OCI-LY7 (cell line): ENCODE measurements around the gene PNCK. TPM values are rescaled to one million over a fixed set of nuclear protein-coding genes. Genes with fewer than 3 reads are reported as not detected.

ENCODE experiments used
- BruUV-seq: library from RNA; stranded (reverse); fragments of 400-500 nt; replicated peaks from 2 replicates; lab custom pipeline; 2021; lab: Mats Ljungman, UMichigan
- CTCF ChIA-PET: fragments of 300-600 bp; sonication (Branson Sonifier 250); formaldehyde crosslinking; loops from one replicate; lab custom pipeline; 2022; ENCODE audit warnings: antibody characterized with exemption; ENCODE audit not compliant: unreplicated experiment; lab: Charles Lee
- POLR2A ChIA-PET: fragments of 300-600 bp; sonication (Branson Sonifier 250); formaldehyde crosslinking; loops from one replicate; lab custom pipeline; 2022; ENCODE audit warnings: antibody characterized with exemption; lab: Charles Lee
- DNase-seq: peaks from one replicate; pipeline ENCODE4 v3.0.0-alpha.2; 2015; ENCODE audit warnings: low spot score
- H2AFZ ChIP-seq: fragments of 200-600 bp; sonication (generic), shearing (Covaris generic); 2 replicates; pipeline ENCODE4 v1.6.1; 2014; ENCODE audit warnings: mild to moderate bottlenecking, antibody characterized with exemption, low read length, moderate library complexity
- H3K27ac ChIP-seq: fragments of 200-600 bp; sonication (generic); 2 replicates; pipeline ENCODE4 v1.5.1; 2014; ENCODE audit warnings: mixed run types, low read depth, mild to moderate bottlenecking, moderate library complexity, low read length, inconsistent platforms; ENCODE audit not compliant: poor library complexity, severe bottlenecking
- H3K36me3 ChIP-seq: fragments of 200-600 bp; sonication (generic); 2 replicates; pipeline ENCODE4 v1.6.1; 2014; ENCODE audit warnings: mild to moderate bottlenecking, antibody characterized with exemption, low read length, moderate library complexity, mixed read lengths; ENCODE audit not compliant: insufficient read depth
- H3K4me1 ChIP-seq: fragments of 200-600 bp; sonication (generic); 2 replicates; pipeline ENCODE4 v1.5.1; 2014; ENCODE audit warnings: mild to moderate bottlenecking, low read length; ENCODE audit not compliant: insufficient read depth, poor library complexity, severe bottlenecking
- H3K4me2 ChIP-seq: fragments of 200-600 bp; sonication (generic); 2 replicates; pipeline ENCODE4 v1.6.1; 2014; ENCODE audit warnings: mild to moderate bottlenecking, low read length
- H3K4me3 ChIP-seq: fragments of 200-600 bp; sonication (generic); 2 replicates; pipeline ENCODE4 v1.5.1; 2014; ENCODE audit warnings: mild to moderate bottlenecking, low read depth, low read length; ENCODE audit not compliant: poor library complexity, severe bottlenecking
- H3K79me2 ChIP-seq: fragments of 200-600 bp; sonication (generic); 2 replicates; pipeline ENCODE4 v1.6.1; 2016; ENCODE audit warnings: low read depth, mild to moderate bottlenecking, low read length, moderate library complexity, mixed read lengths; ENCODE audit not compliant: insufficient read depth
- H3K9me2 ChIP-seq: fragments of 200-600 bp; sonication (generic); 2 replicates; pipeline ENCODE4 v1.6.1; 2016; ENCODE audit warnings: mild to moderate bottlenecking, low read length, mixed read lengths; ENCODE audit not compliant: insufficient read depth
- H3K9me3 ChIP-seq: fragments of 200-600 bp; sonication (generic); 2 replicates; pipeline ENCODE4 v1.6.1; 2014; ENCODE audit warnings: mild to moderate bottlenecking, mixed run types, low read length, mixed read lengths
- H4K20me1 ChIP-seq: fragments of 200-600 bp; sonication (generic); 2 replicates; pipeline ENCODE4 v1.6.1; 2014; ENCODE audit warnings: mild to moderate bottlenecking, antibody characterized with exemption, low read length, moderate library complexity, mixed read lengths; ENCODE audit not compliant: insufficient read depth
- EZH2phosphoT487 ChIP-seq: fragments of 200-600 bp; sonication (generic); IDR thresholded peaks from 2 replicates; pipeline ENCODE4 v1.6.1; 2018; ENCODE audit warnings: low read depth, borderline replicate concordance, mild to moderate bottlenecking, mixed run types, antibody characterized with exemption, low read length, moderate library complexity, mixed read lengths
- intact Hi-C: fragments of 100-400 bp; cut with micrococcal nuclease; formaldehyde crosslinking; loops from one replicate; pipeline ENCODE4 v1.10.0; 2022; ENCODE audit not compliant: unreplicated experiment
- total RNA-seq, 2 experiments: library from RNA; depleted of rRNA in 1 of 2; stranded (reverse); fragments of >200 nt in 1 of 2; shearing (Covaris generic) in 1 of 2; gene quantifications; 2 replicates each; pipeline ENCODE4 v1.2.3, GENCODE V29; 2014 to 2022
- TF ChIP-seq, protein P1 (sequence below): fragments of 200-600 bp; sonication (generic); conservative IDR thresholded peaks from 2 replicates; pipeline ENCODE4 v1.5.1; 2014; ENCODE audit warnings: mild to moderate bottlenecking, antibody characterized with exemption, low read length, moderate library complexity, mixed read lengths

The PNCK gene
- total RNA-seq, 2 experiments from 2014 or later = 0.19 TPM; not detected in 1

DNA sequence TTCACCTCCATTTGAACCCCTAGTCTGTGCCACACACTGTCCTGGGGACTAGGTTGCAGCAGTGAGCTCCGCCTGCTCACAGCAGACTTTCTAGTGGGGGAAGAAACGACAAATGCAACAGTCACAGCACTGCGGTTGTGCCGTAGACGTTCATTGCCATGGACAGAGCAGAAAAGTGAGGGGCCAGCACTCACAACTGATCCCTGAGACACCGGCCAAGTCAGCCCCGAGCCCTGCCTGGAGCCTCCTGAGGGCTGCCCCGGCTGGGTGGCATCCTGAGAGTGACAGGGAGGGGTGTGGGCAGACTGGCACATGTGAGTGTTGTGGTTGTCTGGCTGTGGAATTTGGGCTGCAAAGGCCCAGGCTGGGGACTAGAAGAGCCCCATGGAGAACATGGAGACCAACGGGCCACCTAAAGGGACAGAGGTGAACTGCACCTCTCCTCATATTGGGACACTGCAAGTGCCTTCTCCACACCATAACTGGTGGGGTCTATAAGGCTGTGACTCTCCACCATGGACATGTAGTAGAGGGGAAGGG, 22.0 kb downstream of the PNCK start:
- TF ChIP-seq EZH2phosphoT487 = no peak
- TF ChIP-seq, protein P1, sequence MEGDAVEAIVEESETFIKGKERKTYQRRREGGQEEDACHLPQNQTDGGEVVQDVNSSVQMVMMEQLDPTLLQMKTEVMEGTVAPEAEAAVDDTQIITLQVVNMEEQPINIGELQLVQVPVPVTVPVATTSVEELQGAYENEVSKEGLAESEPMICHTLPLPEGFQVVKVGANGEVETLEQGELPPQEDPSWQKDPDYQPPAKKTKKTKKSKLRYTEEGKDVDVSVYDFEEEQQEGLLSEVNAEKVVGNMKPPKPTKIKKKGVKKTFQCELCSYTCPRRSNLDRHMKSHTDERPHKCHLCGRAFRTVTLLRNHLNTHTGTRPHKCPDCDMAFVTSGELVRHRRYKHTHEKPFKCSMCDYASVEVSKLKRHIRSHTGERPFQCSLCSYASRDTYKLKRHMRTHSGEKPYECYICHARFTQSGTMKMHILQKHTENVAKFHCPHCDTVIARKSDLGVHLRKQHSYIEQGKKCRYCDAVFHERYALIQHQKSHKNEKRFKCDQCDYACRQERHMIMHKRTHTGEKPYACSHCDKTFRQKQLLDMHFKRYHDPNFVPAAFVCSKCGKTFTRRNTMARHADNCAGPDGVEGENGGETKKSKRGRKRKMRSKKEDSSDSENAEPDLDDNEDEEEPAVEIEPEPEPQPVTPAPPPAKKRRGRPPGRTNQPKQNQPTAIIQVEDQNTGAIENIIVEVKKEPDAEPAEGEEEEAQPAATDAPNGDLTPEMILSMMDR = peak; percentile 54

DNA sequence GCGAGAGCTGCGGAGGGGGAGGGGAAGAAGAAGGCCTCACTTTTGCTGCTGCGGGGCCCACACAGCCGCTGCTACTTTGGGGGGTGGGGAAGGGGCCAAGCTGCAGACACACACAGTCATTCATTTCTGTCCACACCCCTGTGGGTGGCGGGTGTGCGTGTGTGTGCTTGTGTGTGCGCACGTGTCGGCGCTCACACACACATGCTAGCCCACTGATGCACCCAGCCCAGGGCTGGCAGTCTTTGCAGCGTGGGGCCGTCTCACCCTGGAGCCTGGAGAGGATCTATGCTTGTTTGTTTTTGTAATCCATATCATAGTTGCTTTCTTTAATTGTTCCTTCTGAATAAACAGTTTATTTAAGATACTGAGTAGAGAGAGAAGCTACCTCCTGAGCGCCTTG, 22.7 kb downstream of the PNCK start:
- BruUV-seq = no TSS peak
- no peak overlapping the region for H3K4me2 ChIP-seq
- H3K9me3 ChIP-seq = no peaks in the 10 kb centered on the region
- H3K9me2 ChIP-seq = no peaks in the 10 kb centered on the region
- intact Hi-C loops = no loop called here
- H3K79me2 ChIP-seq = no peaks in the 10 kb centered on the region
- CTCF ChIA-PET = no interaction called here
- H3K4me1 ChIP-seq = no peaks in the 10 kb centered on the region
- no peaks in the 10 kb centered on the region for H3K36me3 ChIP-seq
- TF ChIP-seq, protein P1 = no peak
- TF ChIP-seq EZH2phosphoT487 = no peak
- POLR2A ChIA-PET = no interaction called here
- no peak overlapping the region for H2AFZ ChIP-seq
- H3K4me3 ChIP-seq = no peak overlapping the region
- no peak for DNase-seq
- no peaks in the 10 kb centered on the region for H4K20me1 ChIP-seq
- no peak overlapping the region for H3K27ac ChIP-seq

More for the DNA sequence above, 22.0 kb downstream of the PNCK start:
- BruUV-seq = no TSS peak
- Histone ChIP-seq H3K4me1 (no peaks in the 10 kb centered on the region), H3K4me3 (no peak overlapping the region), H3K36me3 (no peaks in the 10 kb centered on the region), H3K79me2 (no peaks in the 10 kb centered on the region), H3K9me3 (no peaks in the 10 kb centered on the region), H4K20me1 (no peaks in the 10 kb centered on the region), H3K4me2 (no peak overlapping the region), H3K9me2 (no peaks in the 10 kb centered on the region), H2AFZ (no peak overlapping the region), H3K27ac (no peak overlapping the region)
- CTCF ChIA-PET = no interaction called here
- DNase-seq = peak; percentile 24
- POLR2A ChIA-PET = no interaction called here
- intact Hi-C loops = no loop called here
